GM15510 (cell line): Measurements from ENCODE around the gene PLCH2.

Source experiments
- POLR2A ChIP-seq: IDR thresholded peaks from 3 replicates; pipeline ENCODE4 v1.6.1; 2011; ENCODE audit warnings: borderline replicate concordance; ENCODE audit not compliant: insufficient read length; ENCODE audit errors: extremely low read depth

The PLCH2 gene

GRCh38 chr1:2514863-2515762, 39.0 kb downstream of the PLCH2 start:
- no peak for TF ChIP-seq POLR2A

GRCh38 chr1:2515763-2516080, 39.6 kb downstream of the PLCH2 start:
- no peak for TF ChIP-seq POLR2A

- no peak for TF ChIP-seq POLR2A
These were observed 40.0 kb downstream of the PLCH2 start for GRCh38 chr1:2516124-2516523.

GRCh38 chr1:2516946-2517345, 40.9 kb downstream of the PLCH2 start:
- TF ChIP-seq POLR2A: no peak

- TF ChIP-seq POLR2A: no peak
These were observed 41.9 kb downstream of the PLCH2 start for GRCh38 chr1:2517966-2518365.

GRCh38 chr1:2518528-2518927, 42.4 kb downstream of the PLCH2 start:
- TF ChIP-seq POLR2A: no peak

- TF ChIP-seq POLR2A: no peak
These were observed 43.1 kb downstream of the PLCH2 start for GRCh38 chr1:2519029-2519685.

GRCh38 chr1:2519729-2520128, 43.6 kb downstream of the PLCH2 start:
- TF ChIP-seq POLR2A: no peak

- TF ChIP-seq POLR2A: no peak
These were observed 44.1 kb downstream of the PLCH2 start for GRCh38 chr1:2520206-2520605.

GRCh38 chr1:2520806-2521205, 44.7 kb downstream of the PLCH2 start:
- no peak for TF ChIP-seq POLR2A

GRCh38 chr1:2522230-2522629, 46.1 kb downstream of the PLCH2 start:
- TF ChIP-seq POLR2A: no peak

- no peak for TF ChIP-seq POLR2A
These were observed 47.3 kb downstream of the PLCH2 start for GRCh38 chr1:2523191-2523890.

GRCh38 chr1:2523891-2524609, 48.0 kb downstream of the PLCH2 start:
- TF ChIP-seq POLR2A: no peak

GRCh38 chr1:2525572-2525919, 49.5 kb downstream of the PLCH2 start:
- no peak for TF ChIP-seq POLR2A
